ENCODE data around the gene SUGP2.

GRCh38 chr19:18961767-18962620, 71.3 kb downstream of the SUGP2 start:
- no peak for TF ChIP-seq PKNOX1 (IDR thresholded peaks at IDR 0.05)
- no peak for TF ChIP-seq ARNT (IDR thresholded peaks at IDR 0.05)
- no peak for TF ChIP-seq BHLHE40 (IDR thresholded peaks at IDR 0.05; ENCODE audit: borderline replicate concordance)
- TF ChIP-seq FOXA1 (IDR thresholded peaks at IDR 0.05) = no peak
- no peak for TF ChIP-seq NFRKB (IDR thresholded peaks at IDR 0.05)
- no peak for TF ChIP-seq SP1 (IDR thresholded peaks at IDR 0.05)
- TF ChIP-seq ZNF384 (IDR thresholded peaks at IDR 0.05) = no peak
- TF ChIP-seq ELF4 (IDR thresholded peaks at IDR 0.05) = no peak
- no peak for TF ChIP-seq L3MBTL2 (conservative IDR thresholded peaks at IDR 0.05)
- TF ChIP-seq TARDBP (IDR thresholded peaks at IDR 0.05) = no peak
